C4-2B (cell line): ENCODE results near the gene PDK2.

Source experiments
- H3K27ac ChIP-seq: fragments of 450-650 bp; 2 replicates; pipeline ENCODE4 v1.5.1; 2017
- ZFX ChIP-seq: fragments of 450-650 bp; IDR thresholded peaks from 2 replicates; pipeline ENCODE4 v1.6.1; 2017
- TF ChIP-seq, protein P1 (sequence below): fragments of 450-650 bp; conservative IDR thresholded peaks from 2 replicates; pipeline ENCODE4 v1.5.1; 2017; ENCODE audit warnings: mild to moderate bottlenecking

Gene PDK2

GRCh38 chr17:50151937-50152547, 56.9 kb downstream of the PDK2 start:
- TF ChIP-seq, protein P1, sequence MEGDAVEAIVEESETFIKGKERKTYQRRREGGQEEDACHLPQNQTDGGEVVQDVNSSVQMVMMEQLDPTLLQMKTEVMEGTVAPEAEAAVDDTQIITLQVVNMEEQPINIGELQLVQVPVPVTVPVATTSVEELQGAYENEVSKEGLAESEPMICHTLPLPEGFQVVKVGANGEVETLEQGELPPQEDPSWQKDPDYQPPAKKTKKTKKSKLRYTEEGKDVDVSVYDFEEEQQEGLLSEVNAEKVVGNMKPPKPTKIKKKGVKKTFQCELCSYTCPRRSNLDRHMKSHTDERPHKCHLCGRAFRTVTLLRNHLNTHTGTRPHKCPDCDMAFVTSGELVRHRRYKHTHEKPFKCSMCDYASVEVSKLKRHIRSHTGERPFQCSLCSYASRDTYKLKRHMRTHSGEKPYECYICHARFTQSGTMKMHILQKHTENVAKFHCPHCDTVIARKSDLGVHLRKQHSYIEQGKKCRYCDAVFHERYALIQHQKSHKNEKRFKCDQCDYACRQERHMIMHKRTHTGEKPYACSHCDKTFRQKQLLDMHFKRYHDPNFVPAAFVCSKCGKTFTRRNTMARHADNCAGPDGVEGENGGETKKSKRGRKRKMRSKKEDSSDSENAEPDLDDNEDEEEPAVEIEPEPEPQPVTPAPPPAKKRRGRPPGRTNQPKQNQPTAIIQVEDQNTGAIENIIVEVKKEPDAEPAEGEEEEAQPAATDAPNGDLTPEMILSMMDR = no peak
- H3K27ac ChIP-seq = peak overlapping the region; percentile 81

DNA sequence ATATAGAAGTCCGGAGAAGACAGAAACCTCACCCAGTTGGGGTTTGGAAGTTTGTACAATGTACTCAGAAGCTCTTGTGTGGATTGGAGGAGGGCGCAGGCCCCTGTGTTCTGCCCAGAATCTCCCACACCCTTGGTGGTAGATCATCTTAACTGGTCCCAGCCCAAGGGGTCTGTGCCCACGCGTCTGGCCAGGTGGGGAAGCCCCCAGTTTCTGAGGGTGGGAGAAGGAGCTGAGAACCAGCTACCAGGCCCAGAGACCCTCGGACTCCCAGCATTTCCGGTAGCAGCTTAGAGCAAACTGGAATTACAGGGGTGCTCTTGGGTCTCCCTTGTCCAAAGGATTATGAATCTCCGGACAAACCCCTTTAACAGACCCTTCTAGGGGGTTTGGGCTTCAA, 57.6 kb downstream of the PDK2 start:
- H3K27ac ChIP-seq = peak overlapping the region; percentile 81
- TF ChIP-seq, protein P1 = no peak
- no peak for TF ChIP-seq ZFX

DNA sequence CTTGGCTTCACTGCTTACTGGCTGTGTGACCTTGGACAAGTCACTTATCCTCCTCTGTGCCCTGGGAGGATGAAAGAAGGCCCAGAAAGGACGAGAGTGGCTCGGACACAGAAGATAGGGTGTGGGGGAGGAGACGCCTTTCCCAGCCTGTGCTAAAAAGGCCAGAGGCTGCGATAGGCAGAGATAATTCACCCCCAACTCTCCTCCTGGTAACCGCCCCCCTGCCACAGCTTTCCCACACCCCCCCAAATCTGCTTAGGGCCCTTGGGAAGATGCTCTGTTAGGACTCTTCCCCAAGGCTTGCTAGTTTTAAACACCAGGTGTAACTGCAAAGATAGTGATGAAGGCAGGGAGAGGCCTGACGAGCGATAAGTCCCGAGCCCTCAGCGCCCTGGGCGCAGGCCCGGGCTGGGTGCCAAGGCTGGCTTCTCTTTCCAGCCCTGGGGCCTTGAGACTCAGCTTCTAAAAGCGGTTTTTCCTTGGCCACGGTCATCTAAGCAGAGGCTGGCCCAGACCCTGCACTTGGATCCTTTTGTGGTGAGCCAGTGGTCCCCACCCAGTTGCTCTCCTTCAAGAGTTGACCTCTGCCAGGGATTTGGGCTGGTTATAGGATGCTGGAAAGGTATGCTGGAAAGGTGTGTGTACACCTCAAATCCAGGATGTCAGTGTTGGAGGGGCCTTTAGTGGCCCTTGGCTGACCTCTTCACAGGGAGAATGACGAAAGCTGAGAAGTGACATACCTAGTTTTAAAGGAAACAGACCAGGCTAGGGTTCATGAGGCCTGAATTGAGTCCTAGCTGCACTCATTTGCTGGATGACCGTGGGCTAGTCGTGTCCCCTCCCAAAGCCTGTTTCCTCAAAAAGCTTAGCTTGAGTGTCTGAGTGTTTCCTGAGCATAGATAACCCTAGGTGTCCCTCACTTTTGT, 58.8 kb downstream of the PDK2 start:
- H3K27ac ChIP-seq = no peak overlapping the region

GRCh38 chr17:50154604-50155003, 59.5 kb downstream of the PDK2 start:
- no peak overlapping the region for H3K27ac ChIP-seq
- TF ChIP-seq, protein P1 = no peak
- TF ChIP-seq ZFX = no peak

More for the DNA sequence above, 58.8 kb downstream of the PDK2 start:
- TF ChIP-seq, protein P1 = no peak
- no peak for TF ChIP-seq ZFX

GRCh38 chr17:50155115-50155819, 60.1 kb downstream of the PDK2 start:
- H3K27ac ChIP-seq = no peak overlapping the region

GRCh38 chr17:50157891-50158290, 62.7 kb downstream of the PDK2 start:
- no peak overlapping the region for H3K27ac ChIP-seq
- TF ChIP-seq ZFX = no peak
- TF ChIP-seq, protein P1 = no peak

More at GRCh38 chr17:50155115-50155819, 60.1 kb downstream of the PDK2 start:
- TF ChIP-seq ZFX = no peak
- TF ChIP-seq, protein P1 = no peak
